GM18519 (cell line): ENCODE data around the gene ARHGAP31.
"Not testable (repeated sequence)": the region's sequence is repeated elsewhere in the genome, so short reads cannot be mapped to it uniquely, and the experiment has no call there.

Source experiments
- ATAC-seq: cut with Tn5 transposase; IDR thresholded peaks from one replicate; pipeline ENCODE4 v1.9.1; 2021; ENCODE audit warnings: mild to moderate bottlenecking, moderate library complexity; ENCODE audit not compliant: unreplicated experiment, low FRiP score

ARHGAP31 gene

GRCh38 chr3:119293871-119294695 lies at the start of gene ARHGAP31:
Gene ARHGAP31, plus strand, starts transcription at chr3:119294383. Its CDS starts 522 bp downstream, at chr3:119294905.
- peak; percentile 52 for ATAC-seq

GRCh38 chr3:119245778-119246177 lies 48.4 kb upstream of the ARHGAP31 start:
- ATAC-seq: no peak

GRCh38 chr3:119255214-119255613 lies 39.0 kb upstream of the ARHGAP31 start:
- ATAC-seq: no peak

GRCh38 chr3:119257111-119257510 lies 37.1 kb upstream of the ARHGAP31 start:
- ATAC-seq: no peak

- peak; percentile 60 for ATAC-seq
Observed at GRCh38 chr3:119257654-119258410, 36.4 kb upstream of the ARHGAP31 start.

- peak; percentile 91 for ATAC-seq
Observed at GRCh38 chr3:119258915-119259314, 35.3 kb upstream of the ARHGAP31 start.

- no peak for ATAC-seq
Observed at GRCh38 chr3:119259821-119260220, 34.4 kb upstream of the ARHGAP31 start.

- no peak for ATAC-seq
Observed at GRCh38 chr3:119261055-119261454, 33.1 kb upstream of the ARHGAP31 start.

- ATAC-seq: not testable (repeated sequence)
Observed at GRCh38 chr3:119270212-119270611, 24.0 kb upstream of the ARHGAP31 start.

- ATAC-seq: no peak
Observed at GRCh38 chr3:119276680-119277079, 17.5 kb upstream of the ARHGAP31 start.

- no peak for ATAC-seq
Observed at GRCh38 chr3:119279101-119279554, 15.1 kb upstream of the ARHGAP31 start.

GRCh38 chr3:119279584-119280243 lies 14.5 kb upstream of the ARHGAP31 start:
- ATAC-seq: no peak

- ATAC-seq: no peak
Observed at GRCh38 chr3:119288669-119289403, 5.3 kb upstream of the ARHGAP31 start.

- ATAC-seq: no peak
Observed at GRCh38 chr3:119289404-119289770, 4.8 kb upstream of the ARHGAP31 start.

- ATAC-seq: no peak
Observed at GRCh38 chr3:119290613-119291012, 3.6 kb upstream of the ARHGAP31 start.

- ATAC-seq: no peak
Observed at GRCh38 chr3:119291062-119291700, 3.0 kb upstream of the ARHGAP31 start.

- ATAC-seq: no peak
Observed at GRCh38 chr3:119292666-119293065, 1.5 kb upstream of the ARHGAP31 start.

- ATAC-seq: no peak
Observed at GRCh38 chr3:119293105-119293870, 895 bp upstream of the ARHGAP31 start.
